ENCODE measurements around the gene SIPA1L2. TPM values are rescaled to one million over a fixed set of nuclear protein-coding genes. Genes with fewer than 3 reads are reported as not detected.

Gene SIPA1L2
- total and polyA plus RNA-seq, 5 donors from 2014 or later, result 0.22 TPM; not detected in 4

Other genes starting within 250 kb of the SIPA1L2 start
- 1.1 TPM for gene MAP10, start 175.3 kb upstream of the SIPA1L2 start, total RNA-seq
- 1 to 10 TPM in 3 of 4 donors, under 1 TPM in 1; 1.00 to 3.0 (median 2.1) TPM for gene MAP10, start 175.3 kb upstream of the SIPA1L2 start, polyA plus RNA-seq